ENCODE data around the gene DNM3.

DNA sequence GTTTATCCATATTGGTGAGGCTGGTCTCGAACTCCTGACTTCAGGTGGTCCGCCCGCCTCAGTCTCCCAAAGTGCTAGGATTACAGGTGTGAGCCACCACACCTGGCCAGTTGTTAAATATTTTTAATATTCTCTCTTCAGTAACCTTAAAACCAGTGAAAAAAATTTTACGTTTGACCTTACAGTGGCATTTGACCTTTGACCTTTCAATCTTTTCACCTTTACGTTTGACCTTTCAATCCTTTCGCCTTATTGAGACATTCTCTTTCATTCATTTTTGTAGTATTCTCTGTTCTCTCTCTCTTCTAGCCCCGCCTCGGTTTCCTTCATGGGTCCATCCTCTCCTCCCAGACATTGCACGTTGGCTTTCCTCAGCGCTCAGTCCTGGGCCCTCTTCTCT, 277.9 kb downstream of the DNM3 start:
- TF ChIP-seq KDM1A (IDR thresholded peaks at IDR 0.05; ENCODE audit: borderline replicate concordance) = no peak
- TF ChIP-seq POLR2AphosphoS5 (IDR thresholded peaks at IDR 0.05; ENCODE audit: low read length) = no peak
- TF ChIP-seq EP300 (IDR thresholded peaks at IDR 0.05; ENCODE audit: borderline replicate concordance in 1 of 2, control insufficient read depth in 1 of 2, low read depth in 2 of 2, low read length in 2 of 2) = no peak

Measured in GM12878 (cell line).